ENCODE results near the gene GRB7. TPM values are rescaled to one million over a fixed set of nuclear protein-coding genes. Genes with fewer than 3 reads are reported as not detected.

GRB7 gene
- total and polyA plus RNA-seq, 10 of the 15 experiments (the other 5 are each of a cell fraction or from before 2014, with no cell fraction given): 0.05 to 0.34 (median 0.19) TPM; not detected in 4

DNA sequence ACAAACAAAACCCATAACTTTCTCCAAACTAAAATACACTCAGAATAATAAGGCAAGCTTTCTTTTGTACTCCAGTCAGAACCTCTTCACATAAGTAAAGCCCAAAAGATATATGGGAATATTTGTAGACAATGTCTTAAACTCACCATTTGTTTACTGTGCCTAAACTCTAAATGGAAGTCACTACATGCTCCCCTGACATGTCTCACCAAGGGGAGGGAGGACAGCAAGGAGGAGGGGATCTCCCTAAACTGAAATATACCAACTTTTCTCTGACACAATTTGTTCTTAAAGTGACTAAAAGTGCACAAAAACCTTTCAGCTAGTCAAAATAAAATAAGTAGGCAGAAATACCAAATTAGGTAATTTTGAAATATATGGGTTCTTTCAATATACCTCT lies 38.5 kb downstream of the GRB7 start (continued):
- TF ChIP-seq, protein P1, sequence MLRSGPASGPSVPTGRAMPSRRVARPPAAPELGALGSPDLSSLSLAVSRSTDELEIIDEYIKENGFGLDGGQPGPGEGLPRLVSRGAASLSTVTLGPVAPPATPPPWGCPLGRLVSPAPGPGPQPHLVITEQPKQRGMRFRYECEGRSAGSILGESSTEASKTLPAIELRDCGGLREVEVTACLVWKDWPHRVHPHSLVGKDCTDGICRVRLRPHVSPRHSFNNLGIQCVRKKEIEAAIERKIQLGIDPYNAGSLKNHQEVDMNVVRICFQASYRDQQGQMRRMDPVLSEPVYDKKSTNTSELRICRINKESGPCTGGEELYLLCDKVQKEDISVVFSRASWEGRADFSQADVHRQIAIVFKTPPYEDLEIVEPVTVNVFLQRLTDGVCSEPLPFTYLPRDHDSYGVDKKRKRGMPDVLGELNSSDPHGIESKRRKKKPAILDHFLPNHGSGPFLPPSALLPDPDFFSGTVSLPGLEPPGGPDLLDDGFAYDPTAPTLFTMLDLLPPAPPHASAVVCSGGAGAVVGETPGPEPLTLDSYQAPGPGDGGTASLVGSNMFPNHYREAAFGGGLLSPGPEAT (IDR thresholded peaks at IDR 0.05; ENCODE audit: low read depth): peak; percentile 17; the same call in 1 of the 2 replicates

DNA sequence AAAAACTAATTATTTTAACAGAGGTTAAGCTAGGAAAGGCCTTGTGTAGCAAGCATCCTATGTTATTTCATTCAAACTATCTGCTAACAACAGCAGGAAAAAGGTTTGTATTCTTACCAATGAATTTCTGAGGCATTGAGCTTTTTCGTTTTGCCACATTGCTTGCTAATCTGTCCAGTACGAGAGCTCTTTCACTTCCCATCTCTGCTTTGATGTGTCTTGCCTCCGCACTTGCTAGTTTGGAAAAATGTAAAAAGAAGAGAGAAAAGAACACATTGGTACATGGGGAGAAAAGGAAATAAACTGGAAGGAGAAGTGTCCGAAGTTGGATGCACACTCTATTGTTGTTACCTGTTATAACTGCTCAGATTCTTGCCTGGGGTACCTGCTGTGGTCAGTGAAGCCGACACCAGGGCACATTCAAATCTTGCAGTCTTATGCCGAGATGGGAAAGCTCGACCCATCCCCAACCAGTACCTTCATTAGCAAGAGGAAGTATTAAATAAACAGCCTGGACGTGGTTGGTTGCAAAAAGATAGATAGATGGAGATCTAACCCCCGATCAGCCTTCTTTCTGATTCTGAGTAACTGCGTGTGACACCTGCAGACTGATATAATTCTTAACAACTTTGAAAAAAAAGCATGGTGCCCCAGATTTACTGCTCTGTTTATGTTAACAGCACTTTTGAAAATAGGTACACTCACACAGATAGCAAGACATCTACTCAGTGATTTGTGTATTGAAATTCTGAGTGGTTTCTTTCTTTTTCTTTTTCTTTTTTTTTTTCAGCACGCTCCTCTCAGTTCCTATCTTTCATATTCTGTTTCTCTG lies 40.0 kb downstream of the GRB7 start:
- ChIA-PET CTCF (interaction anchor here (0.7 to 3.8 kb wide), 16 partner anchors 8 to 202 kb away, joined by 3 to 30 read pairs (median 4); no protein-coding TSS in a partner anchor), SMC1A (ENCODE audit: uncharacterized antibody, unreplicated experiment) (interaction anchor here (0.7 to 4.9 kb wide), 16 partner anchors 9 to 87 kb away, joined by 3 to 60 read pairs (median 7); no protein-coding TSS in a partner anchor)
- TSS peak; percentile 44 for BruUV-seq (replicated peaks)
- 0 out of 2 replicates have a peak, but pooled peaks have one; percentile 15 for TF ChIP-seq NR2F1 (conservative IDR thresholded peaks at IDR 0.05)
- TF ChIP-seq NBN (IDR thresholded peaks at IDR 0.05): 0 out of 2 replicates have a peak, but pooled peaks have one; percentile 46
- TF ChIP-seq CEBPB (IDR thresholded peaks at IDR 0.05; ENCODE audit: borderline replicate concordance in 1 of 2, low read depth in 2 of 2, low read length in 2 of 2): 0 out of 4 replicates have a peak, but pooled peaks of 1 of the 2 experiments have one; percentile 18
- peak; percentile 25; the same call in 1 of the 2 replicates for TF ChIP-seq TAF1 (IDR thresholded peaks at IDR 0.05; ENCODE audit: borderline replicate concordance, low read depth, low read length)
- TF ChIP-seq SMAD5 (IDR thresholded peaks at IDR 0.05; ENCODE audit: low read depth): no peak; the same call in none of the 2 replicates
- peak; percentile 35; the same call in 1 of the 2 replicates for TF ChIP-seq GABPA (IDR thresholded peaks at IDR 0.05; ENCODE audit: low read depth)
- peak; percentile 81 for TF ChIP-seq JUNB (IDR thresholded peaks at IDR 0.05)
- no peak for TF ChIP-seq STAT1 (conservative IDR thresholded peaks at IDR 0.05)
- no peak for TF ChIP-seq WRNIP1 (IDR thresholded peaks at IDR 0.05; ENCODE audit: borderline replicate concordance, low read depth, low read length)
- no peak for TF ChIP-seq RB1 (IDR thresholded peaks at IDR 0.05; ENCODE audit: borderline replicate concordance)
- 0 out of 2 replicates have a peak, but pooled peaks have one; percentile 41 for TF ChIP-seq EED (IDR thresholded peaks at IDR 0.05; ENCODE audit: low read depth)
- peak; percentile 40 to 58; a peak in 2 of 4 replicates for TF ChIP-seq EP300 (IDR thresholded peaks at IDR 0.05; ENCODE audit: borderline replicate concordance in 1 of 2, control insufficient read depth in 1 of 2, low read depth in 2 of 2, low read length in 2 of 2)
- TF ChIP-seq PAX5 (IDR thresholded peaks at IDR 0.05; ENCODE audit: borderline replicate concordance, low read depth, low read length): peak; percentile 10; the same call in 1 of the 2 replicates
- 0 out of 2 replicates have a peak, but pooled peaks have one; percentile 16 for TF ChIP-seq ZNF217 (IDR thresholded peaks at IDR 0.05)
- TF ChIP-seq POLR2A (IDR thresholded peaks at IDR 0.05; ENCODE audit: low read depth, low read length): peak; percentile 43; the same call in 1 of the 2 replicates
- 0 out of 2 replicates have a peak, but pooled peaks have one; percentile 51 for TF ChIP-seq TCF12 (IDR thresholded peaks at IDR 0.05; ENCODE audit: low read depth, low read length)
- TF ChIP-seq ZNF622 (IDR thresholded peaks at IDR 0.05): no peak
- TF ChIP-seq POLR2AphosphoS2 (IDR thresholded peaks at IDR 0.05; ENCODE audit: low read depth, low read length): 0 out of 2 replicates have a peak, but pooled peaks have one; percentile 15
- no peak for TF ChIP-seq MYC (IDR thresholded peaks at IDR 0.05; ENCODE audit: insufficient read depth, insufficient read length, insufficient replicate concordance, low read length, severe bottlenecking)
- TF ChIP-seq CREB1 (IDR thresholded peaks at IDR 0.05; ENCODE audit: low read depth): 0 out of 2 replicates have a peak, but pooled peaks have one; percentile 33

More for the DNA sequence above, 40.0 kb downstream of the GRB7 start:
- H3K9me3 ChIP-seq (replicated peaks; ENCODE audit: control insufficient read depth, insufficient read depth, low read length): no peaks in the 10 kb centered on the region; the same call in 2 of the 3 replicates
- FAIRE-seq (peak; percentile 86), ATAC-seq (peak; percentile 68), DNase-seq (ENCODE audit: low read depth, low spot score) (peak; percentile 73)
- no peaks in the 10 kb centered on the region for H3K27me3 ChIP-seq (replicated peaks in 1 of 2; ENCODE audit: control insufficient read depth in 2 of 2, insufficient read depth in 2 of 2, low read length in 1 of 2)
- peaks cover 3 to 27% of the 10 kb centered on the region in 2 experiments for H3K36me3 ChIP-seq (ENCODE audit: control insufficient read depth in 2 of 2, insufficient read depth in 2 of 2, low read length in 1 of 2)
- intact Hi-C loops (cut with micrococcal nuclease; ENCODE audit: unreplicated experiment) (loop anchor here (5.0 kb wide), 1 partner anchor 85 kb away; the partner anchor contains the start of gene IKZF3), in situ Hi-C loops (cut with MboI) (no loop called here)
- no peaks in the 10 kb centered on the region for H4K20me1 ChIP-seq (ENCODE audit: control insufficient read depth, insufficient read depth)
- WGBS (ENCODE audit: insufficient coverage, insufficient replicate concordance, low lambda C conversion rate, missing lambda C conversion rate): 0% methylated on average over 10 of the region's 11 CpGs
- H3K4me1 ChIP-seq (ENCODE audit: control insufficient read depth, insufficient read depth, low read length): peaks cover 44% of the 10 kb centered on the region
- H3K4me3 ChIP-seq: peak overlapping the region; percentile 79
- ChIA-PET RAD21 (ENCODE audit: unreplicated experiment) (interaction anchor here (0.8 to 3.9 kb wide), 13 partner anchors 8 to 203 kb away, joined by 3 to 64 read pairs (median 5); partner anchors contain the start of genes IKZF3 and PSMD3), POLR2A (interaction anchor here (1.0 to 4.9 kb wide), 7 partner anchors 16 to 144 kb away, joined by 3 to 81 read pairs (median 4); partner anchors contain the start of gene IKZF3)
- H3K27ac ChIP-seq (ENCODE audit: control insufficient read depth, insufficient read depth): peak overlapping the region; percentile 95
- peak overlapping the region; percentile 93 for H3K4me2 ChIP-seq (ENCODE audit: control insufficient read depth, insufficient read depth)
- H3K9ac ChIP-seq (ENCODE audit: control insufficient read depth, insufficient read depth, low read length): peak overlapping the region; percentile 89
- peaks cover 90% of the 10 kb centered on the region for H3K79me2 ChIP-seq (ENCODE audit: control insufficient read depth, insufficient read depth, low read length)
- no peak overlapping the region for H2AFZ ChIP-seq (ENCODE audit: control insufficient read depth, low read depth, low read length)
